HG02973 (cell line): ENCODE results near the gene TCP11.
"Not testable (repeated sequence)": the region's sequence is repeated elsewhere in the genome, so short reads cannot be mapped to it uniquely, and the experiment has no call there.

Experiments used
- ATAC-seq: cut with Tn5 transposase; IDR thresholded peaks from one replicate; pipeline ENCODE4 v1.9.1; 2021; ENCODE audit warnings: moderate library complexity; ENCODE audit not compliant: unreplicated experiment

TCP11 gene

DNA sequence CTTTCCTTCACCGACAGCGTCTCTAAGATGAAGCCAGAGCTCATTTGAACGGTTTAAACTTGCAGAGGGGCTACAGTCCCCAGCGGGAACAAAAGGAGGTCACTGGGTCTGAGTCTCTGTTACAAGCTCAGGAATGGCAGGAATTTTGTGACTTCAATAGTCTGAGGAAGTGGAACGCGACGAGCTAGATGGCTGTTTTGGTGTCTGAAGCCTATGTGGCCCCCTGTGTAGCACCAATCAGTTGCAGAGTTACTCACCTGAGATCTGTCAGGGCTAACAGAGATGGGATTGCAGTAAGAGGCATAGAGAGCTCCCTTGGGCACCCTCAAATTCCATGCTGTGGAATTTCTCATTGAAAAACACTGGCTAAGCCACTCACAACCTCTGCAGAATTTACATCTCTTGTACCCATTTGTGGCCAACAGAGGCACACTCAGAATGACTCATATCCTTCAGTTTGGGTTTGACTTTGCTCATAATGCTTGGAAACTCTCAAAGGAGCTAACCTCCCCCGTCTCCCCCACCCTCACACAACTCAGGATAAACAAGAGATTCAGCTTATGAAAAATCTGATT lies 7.1 kb upstream of the TCP11 start:
- ATAC-seq, result no peak

DNA sequence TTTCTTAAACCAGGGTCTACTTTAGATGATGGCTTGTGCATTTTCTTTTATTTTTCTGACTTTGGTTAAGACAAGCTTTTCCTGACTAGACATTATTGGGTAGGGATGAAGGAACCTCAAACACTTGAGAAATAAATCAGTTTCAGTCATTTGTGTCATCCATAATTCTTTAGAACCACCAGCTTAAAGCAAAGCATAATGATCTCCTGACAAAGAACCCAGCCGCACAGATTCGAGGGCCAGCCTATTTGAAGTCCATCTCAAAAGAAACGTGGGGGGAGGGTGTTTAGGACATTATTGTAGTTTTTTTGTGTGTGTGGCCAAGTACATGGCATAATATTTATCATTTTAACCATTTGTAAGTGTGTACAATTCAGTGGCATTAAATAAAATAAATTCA lies 6.3 kb upstream of the TCP11 start:
- no peak for ATAC-seq

DNA sequence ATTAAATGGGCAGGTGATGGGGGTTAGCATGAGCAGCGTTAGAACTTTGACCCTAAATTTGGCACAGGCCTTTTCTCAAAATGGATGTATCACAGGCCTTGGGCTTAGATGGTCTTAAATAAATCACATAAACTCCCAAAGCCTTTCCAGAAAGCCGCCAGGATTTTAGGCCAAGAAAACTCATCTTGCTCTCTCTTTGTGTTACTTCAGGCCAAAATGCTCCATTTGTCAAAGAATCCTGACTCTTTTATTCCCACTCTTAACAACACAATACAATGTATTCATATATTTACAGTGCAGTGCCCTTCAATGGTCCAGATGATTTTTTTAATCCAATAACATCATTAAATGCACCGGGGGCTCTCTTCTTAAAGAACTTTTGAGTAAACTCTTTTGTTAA lies 5.9 kb upstream of the TCP11 start:
- ATAC-seq, result no peak

DNA sequence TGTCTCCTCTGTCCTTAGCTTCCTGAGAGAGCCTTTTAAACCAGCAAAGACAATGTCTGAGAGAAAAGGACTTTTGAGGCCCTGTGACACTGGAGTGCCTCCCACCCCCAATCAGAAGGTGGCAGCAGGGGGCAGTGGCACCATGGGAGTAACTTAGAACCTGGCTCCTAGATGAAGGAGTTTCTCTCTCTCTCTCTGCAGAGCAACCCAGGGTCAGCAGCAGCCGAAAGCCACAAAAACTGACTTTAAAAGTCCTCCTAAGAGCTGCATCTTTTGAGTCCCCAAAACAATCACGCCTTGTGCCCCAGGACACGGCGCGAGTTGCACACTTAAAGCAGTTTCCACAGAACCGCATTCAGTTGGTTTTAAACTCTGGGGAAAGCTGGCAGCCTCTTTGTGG lies 5.3 kb upstream of the TCP11 start:
- no peak for ATAC-seq

DNA sequence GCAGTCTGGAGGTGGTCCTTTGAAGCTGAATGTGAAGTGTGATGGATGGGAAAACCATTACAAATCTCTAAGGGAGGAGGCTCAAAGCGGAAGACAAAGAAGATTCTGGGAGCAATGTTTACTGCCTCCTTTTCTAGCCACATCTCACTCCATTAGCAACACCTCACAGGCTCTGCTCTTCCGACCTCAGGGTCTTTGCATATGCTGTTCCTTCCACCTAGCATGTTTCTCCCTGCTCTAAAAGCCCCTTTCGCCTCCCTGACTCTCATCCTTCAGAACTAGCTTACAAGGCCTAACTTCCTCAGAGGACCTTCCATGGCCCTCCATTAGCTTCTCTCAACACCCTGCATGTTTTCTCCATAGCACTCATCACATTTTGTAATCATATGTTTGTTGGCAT lies 4.6 kb upstream of the TCP11 start:
- no peak for ATAC-seq

DNA sequence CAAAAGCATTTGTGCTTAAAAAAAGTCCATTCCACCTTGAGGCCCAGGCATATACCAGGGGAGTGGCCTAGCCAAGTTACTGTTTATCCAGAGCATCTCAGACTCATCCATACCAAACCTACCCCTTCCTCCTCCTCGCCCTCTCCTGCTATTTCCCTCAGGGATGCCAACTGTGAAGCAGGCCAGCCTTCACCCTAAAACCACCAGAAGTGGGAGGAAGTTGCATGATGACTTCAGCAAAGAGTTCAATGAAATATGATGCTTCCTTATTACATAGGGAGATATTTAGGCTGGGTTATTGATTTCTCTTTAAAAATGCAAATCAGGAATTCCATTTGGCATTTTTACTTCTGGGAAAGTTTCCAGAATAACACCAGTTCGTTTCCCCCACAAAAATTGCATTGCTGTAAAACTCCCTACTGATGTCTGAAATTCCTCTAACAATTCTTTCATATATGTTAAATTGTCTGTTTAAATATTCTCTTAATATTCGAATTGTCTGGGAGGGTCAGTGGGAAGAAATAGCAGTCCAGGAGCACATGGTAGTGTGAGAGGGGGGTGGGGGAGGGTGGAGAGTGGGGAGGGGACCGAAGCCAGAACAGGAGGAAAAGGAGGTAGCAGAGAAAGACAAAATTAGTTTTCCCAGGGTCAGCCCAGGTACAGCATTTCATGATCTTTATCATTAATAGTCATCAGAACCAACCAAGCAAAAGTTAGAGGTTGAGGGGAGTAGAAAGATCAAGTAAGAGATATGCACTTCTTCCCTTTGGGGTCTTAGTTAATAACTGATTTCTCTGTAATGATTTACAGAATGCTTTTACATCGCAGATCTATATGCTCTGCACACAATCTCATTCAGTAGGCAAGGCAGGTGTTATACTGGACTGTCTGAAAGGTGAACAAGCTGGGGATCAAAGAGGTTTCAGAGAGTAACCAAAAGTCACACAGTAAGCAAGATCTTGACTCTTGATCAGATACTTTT lies 1.7 kb upstream of the TCP11 start:
- ATAC-seq, result no peak

DNA sequence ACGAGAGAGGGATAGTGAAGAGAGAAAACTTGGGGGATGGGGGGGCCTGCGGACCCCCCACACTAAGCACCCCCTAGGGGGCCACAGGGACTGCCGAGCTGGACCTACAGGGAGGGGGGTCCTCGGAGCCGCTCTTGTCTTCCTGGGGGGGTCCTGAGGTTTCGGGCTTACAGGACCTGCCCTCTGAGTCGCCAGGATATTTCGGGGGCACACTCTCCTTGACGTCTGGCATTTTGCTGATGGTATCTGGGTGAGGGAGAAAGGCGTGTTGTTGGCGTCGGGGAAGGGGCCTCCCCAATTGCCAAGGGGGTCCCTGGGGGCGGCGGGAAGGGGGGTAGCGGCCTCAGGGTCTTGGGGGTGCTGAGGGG lies 516 bp downstream of the TCP11 start:
- ATAC-seq, result no peak

DNA sequence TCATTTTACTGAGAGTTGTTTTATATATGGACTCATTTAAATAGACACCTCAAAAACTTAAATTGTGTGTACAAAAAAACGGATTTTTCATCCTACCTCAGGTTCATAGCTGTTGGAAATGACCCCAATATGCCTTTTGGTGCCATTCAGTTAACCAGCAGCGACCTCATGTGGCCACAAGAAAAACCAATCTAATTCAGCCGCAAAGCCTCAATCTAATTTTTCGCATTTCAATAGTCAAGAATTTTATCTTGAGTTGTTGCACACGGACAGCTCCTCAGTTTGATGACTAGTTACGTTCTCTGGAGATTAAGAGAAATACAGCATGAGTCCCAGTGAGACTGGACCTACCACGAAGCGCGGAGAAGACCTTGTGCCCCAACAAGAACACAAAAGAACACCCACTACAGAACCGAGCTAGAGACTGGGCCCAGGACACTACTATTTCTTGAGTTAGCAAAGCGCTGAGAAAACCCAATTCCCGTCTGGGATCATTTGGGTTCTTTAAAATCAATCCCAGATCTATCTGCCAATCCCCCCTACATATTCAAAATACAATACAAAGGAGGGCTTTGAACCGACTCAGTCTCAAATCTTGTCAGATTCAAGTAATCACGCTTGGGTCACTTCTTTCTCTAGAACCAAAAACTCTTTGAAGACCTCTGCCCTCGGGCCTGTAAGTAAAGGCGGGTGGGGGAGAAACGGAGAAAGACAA lies 1.1 kb downstream of the TCP11 start:
- ATAC-seq, result no peak

DNA sequence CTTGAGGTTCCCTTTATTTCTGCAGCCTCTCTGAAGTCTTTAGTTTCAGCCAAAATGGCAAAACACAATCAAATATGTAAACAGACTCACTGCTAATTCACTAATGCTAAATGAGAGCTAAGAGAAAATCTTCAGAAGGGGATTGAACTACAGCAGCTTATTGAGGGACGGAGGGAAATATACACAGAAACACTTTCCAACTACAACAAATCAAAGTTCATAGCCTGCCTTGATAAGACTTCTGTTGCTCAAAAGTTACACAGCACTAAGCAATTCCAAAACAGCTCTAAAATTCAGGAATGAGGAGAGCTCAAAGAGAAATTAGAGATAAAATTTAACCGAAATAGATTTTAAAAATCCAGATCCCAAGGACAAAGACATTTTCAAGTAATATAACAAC lies 1.7 kb downstream of the TCP11 start:
- ATAC-seq, result no peak

DNA sequence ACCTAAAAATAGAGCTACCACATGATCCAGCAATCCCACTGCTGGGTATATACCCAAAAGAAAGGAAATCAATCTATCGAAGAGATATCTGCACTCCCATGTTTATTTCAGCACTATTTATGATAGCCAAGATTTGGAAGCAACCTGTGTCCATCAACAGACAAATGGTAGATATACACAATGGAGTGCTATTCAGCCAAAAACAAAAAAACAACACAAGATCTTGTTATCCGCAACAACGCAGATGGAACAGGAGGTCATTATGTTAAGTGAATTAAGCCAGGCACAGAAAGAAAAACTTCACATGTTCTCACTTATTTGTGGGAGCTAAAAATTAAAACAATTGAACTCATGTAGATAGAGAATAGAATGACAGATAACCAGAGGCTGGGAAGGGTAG lies 2.9 kb downstream of the TCP11 start:
- not testable (repeated sequence) for ATAC-seq

DNA sequence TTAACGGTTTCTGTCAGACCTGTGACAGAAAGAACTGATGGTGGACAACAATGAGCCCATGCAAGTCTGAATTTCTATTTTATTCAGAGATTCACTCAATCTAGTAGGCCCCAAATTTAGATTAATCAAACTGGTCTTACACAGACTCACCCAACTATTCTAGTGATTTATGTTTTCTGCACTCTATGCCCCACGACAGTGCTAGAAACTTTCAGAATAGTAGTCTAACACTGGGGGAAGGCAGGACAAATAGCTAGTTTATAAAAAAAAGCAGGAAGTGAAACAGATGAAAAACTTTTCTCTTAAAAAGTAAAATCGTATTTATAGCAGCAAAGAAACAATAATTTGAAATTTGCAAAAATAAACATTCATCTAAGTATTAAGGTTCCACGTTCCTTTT lies 5.0 kb downstream of the TCP11 start:
- no peak for ATAC-seq

DNA sequence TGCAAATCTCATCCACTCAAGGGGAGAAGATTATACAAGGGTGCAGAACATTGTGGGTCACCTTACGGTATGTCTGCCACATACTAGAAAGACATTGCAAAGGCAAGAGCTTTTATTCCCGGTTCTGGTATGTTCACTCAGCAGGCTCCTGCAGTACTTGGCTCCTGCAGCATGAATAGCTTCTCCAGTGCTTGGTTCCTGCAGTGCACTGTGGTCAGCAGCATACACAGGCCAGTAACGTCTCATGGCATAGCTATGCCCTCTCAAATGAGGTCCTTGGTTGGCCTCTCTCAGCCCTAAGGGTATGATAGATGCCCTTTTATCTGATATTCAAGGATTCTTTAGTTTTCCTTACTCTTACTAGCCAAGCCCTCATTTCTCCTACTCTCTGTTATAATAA lies 12.6 kb downstream of the TCP11 start:
- ATAC-seq, result no peak

DNA sequence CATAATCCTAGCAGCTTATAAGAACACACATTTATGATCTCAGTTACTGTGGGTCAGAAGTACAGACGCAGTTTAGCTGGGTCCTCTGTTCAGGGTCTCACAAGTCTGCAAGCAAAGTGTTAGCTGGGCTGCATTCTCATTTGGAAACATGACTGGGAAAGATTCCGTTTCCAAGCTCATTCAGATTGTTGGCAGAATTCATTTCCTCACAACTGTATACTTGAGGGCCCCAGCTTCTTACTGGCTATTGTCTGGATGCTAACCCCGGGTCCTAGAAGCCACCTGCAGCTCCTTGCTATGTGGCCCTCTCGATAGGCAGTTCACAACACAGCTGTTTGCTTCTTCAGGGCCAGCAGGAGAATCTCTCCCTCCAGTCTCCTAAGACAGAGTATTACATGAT lies 13.1 kb downstream of the TCP11 start:
- ATAC-seq, result no peak

DNA sequence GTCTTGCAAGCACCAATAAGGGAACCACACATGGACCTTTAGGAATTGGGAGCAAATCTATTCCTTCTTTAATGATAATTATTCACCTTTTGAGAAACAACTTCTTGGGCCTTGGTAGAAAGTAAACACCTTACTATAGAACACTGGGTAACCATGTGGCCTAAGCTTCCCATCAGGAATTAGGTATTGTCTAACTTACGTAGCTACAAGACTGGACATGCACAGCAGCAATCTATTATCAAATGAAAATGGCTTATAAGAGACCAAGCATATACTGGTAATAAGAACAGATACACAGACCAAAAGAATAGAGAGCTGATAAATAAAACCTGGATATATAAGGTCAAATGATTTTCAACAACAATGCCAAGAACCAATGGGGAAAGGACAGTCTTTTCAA lies 16.8 kb downstream of the TCP11 start:
- ATAC-seq, result no peak

DNA sequence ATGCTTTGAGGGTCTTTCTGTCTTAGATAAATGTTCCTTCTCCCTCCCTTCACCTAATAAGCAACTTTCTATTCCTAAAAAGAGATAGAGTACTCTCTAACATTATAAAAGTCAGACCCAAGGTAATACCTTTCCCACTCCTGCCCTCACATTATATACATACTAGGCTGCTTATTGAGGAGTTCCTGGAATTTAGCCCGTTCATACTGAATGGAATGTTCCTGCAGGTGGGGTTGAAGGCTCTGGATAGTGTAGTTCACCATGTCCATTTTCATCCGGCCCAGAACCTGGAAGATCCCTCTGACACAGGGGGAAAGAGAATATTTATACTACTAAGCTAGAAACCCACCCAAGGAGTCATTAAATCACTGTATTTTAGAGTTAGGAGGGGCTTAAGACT lies 20.4 kb downstream of the TCP11 start:
- no peak for ATAC-seq

DNA sequence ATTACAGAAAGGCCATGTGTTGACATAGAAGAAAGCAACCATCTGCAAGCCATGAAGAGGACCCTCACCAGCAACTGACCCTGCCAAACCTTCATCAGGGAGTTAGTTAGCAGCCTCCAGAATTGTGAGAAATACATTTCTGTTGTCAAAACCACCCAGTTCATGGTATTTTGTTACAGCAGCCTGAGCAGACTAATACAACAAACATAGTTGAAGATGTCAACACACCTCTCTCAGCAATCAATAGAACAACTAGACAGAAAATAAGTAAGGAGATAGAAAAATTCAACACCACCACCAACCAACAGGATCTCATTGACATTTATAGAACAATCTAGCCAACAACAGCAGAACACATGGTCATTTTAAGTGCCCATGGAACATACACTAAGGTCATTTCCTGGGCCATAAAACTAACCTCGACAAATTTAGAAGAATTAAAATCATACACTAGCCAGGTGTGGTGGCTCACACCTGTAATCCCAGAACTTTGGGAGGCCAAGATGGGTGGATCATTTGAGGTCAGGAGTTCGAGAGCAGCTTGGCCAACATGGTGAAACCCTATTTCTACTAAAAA lies 32.7 kb downstream of the TCP11 start:
- ATAC-seq, result no peak

DNA sequence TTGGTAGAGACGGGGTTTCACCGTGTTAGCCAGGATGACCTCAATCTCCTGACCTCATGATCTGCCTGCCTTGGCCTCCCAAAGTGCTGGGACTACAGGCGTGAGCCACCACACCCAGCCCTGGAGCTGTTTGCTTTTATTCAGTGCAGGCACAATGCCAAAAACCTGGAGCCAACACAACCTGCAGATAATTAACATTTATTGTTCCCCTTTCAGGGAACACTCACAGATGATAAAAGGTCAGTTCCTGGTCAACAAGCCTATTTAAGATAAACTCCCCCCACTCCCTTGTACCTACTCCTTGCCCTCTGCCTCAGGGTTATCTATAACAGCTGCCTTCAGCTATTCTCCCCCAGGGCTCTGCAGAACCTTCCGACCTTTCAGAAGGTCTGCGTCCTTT lies 33.4 kb downstream of the TCP11 start:
- ATAC-seq, result not testable (repeated sequence)

DNA sequence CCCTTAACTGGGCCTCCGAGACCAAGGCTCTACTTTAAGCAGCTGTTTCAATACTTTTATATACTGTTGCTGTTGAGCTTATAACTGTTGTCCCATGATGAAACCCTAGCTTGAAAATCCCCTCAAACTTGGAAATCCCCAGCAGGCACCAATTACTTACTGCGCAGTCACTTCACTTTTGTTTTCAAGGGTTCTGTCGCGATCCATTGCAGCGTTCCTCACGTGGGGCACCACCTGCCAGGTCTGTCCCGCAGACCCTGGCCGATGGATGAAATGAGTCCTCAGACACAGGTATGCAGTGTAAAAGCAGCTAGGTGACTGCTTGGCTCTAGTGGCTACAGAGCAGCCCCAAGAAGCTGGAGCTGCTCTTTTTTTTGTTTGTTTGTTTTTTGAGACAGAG lies 33.9 kb downstream of the TCP11 start:
- not testable (repeated sequence) for ATAC-seq

DNA sequence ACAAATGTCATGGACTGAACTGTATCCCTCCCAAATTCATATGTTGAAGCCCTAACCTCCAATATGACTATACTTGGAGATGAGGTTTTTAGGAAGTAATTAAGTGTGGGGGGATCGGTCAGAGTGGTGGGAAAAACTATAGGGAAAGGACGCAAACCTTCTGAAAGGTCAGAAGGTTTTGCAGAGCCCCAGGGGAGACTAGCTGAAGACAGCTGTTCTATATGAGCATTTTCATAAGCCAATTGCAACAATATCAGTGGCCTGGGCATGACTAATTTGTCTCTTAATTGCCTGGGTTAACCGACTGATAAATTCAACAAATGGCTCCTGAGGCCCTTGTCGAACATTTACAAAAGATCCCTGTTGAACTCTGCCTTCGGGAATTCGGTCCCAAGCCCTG lies 35.1 kb downstream of the TCP11 start:
- ATAC-seq, result not testable (repeated sequence)

DNA sequence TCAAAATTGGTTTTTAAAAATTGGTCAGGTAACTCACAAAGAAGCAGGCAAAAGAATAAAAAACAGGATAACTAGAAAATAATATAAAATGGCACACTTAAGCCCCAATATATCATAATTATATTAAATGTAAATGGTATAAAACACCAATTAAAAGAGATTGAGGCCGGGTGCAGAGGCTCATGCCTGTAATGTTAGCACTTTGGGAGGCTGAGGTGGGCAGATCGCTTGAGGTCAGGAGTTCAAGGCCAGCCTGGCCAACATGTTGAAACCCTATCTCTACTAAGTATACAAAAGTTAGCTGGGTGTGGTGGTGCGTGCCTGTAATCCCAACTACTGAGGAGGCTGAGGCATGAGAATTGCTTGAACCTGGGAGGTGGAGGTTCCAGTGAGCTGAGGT lies 36.1 kb downstream of the TCP11 start:
- no peak for ATAC-seq

DNA sequence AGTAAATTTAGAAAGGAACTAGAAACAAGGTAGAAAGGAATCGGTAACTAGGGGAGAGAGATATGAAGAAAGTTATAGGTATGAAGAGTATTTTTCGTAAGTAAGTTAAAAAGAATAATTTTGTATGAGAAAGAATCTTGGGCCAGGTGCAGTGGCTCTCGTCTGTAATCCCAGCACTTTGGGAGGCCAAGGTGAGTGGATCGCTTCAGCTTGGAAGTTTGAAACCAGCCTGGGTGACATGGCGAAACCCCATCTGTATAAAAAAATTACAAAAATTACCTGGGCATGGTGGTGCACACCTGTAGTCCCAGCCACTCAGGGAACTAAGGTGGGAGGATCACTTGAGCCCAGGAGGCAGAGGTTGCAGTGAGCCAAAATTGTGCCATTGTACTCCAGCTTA lies 42.0 kb downstream of the TCP11 start:
- no peak for ATAC-seq
